DOHH2 (cell line): ENCODE results near the gene KCNJ12.
"Not testable (repeated sequence)": the region's sequence is repeated elsewhere in the genome, so short reads cannot be mapped to it uniquely, and the experiment has no call there.

Source experiments
- EZH2phosphoT487 ChIP-seq: fragments of 200-600 bp; sonication (generic); IDR thresholded peaks from 2 replicates; pipeline ENCODE4 v1.6.1; 2017; ENCODE audit warnings: borderline replicate concordance, mild to moderate bottlenecking, antibody characterized with exemption, low read length, moderate library complexity, mixed read lengths
- TF ChIP-seq, protein P1 (sequence below): fragments of 200-600 bp; sonication (generic); IDR thresholded peaks from one replicate; pipeline ENCODE4 v1.5.1; 2014; ENCODE audit warnings: antibody characterized with exemption, mild to moderate bottlenecking, low read depth, low read length; ENCODE audit not compliant: poor library complexity, severe bottlenecking

DNA sequence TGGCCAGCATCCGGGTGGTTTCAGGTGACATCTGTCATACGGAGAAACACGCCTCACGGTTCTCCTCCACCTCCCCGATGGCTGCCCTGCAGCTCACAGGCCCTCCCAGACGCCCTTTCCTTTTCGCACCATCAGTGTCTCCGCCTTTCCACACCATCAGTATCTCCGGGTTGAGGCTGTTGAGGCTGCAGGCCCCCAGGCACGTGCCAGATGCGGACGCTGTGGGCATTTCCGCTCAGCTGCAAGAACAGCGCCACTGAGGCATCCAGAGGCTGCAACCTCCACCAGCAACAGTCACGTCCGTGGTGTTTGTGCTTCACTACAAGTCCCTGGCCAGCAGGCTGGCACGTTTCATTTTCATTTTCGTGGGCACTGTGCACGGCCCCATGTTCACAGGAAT, 25.7 kb upstream of the KCNJ12 start:
- TF ChIP-seq, protein P1, sequence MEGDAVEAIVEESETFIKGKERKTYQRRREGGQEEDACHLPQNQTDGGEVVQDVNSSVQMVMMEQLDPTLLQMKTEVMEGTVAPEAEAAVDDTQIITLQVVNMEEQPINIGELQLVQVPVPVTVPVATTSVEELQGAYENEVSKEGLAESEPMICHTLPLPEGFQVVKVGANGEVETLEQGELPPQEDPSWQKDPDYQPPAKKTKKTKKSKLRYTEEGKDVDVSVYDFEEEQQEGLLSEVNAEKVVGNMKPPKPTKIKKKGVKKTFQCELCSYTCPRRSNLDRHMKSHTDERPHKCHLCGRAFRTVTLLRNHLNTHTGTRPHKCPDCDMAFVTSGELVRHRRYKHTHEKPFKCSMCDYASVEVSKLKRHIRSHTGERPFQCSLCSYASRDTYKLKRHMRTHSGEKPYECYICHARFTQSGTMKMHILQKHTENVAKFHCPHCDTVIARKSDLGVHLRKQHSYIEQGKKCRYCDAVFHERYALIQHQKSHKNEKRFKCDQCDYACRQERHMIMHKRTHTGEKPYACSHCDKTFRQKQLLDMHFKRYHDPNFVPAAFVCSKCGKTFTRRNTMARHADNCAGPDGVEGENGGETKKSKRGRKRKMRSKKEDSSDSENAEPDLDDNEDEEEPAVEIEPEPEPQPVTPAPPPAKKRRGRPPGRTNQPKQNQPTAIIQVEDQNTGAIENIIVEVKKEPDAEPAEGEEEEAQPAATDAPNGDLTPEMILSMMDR, result not testable (repeated sequence)
- TF ChIP-seq EZH2phosphoT487, result not testable (repeated sequence)
